Measurements from ENCODE around the gene SLCO4A1. TPM values are rescaled to one million over a fixed set of nuclear protein-coding genes. Genes with fewer than 3 reads are reported as not detected.

The SLCO4A1 gene
- total RNA-seq, 4 donors from 2014 or later, result 1.8 to 51.2 (median 29.9) TPM

GRCh38 chr20:62620625-62621024 lies 21.7 kb upstream of the SLCO4A1 start:
- no peak for TF ChIP-seq CTCF (IDR thresholded peaks at IDR 0.05)
- TF ChIP-seq POLR2A (IDR thresholded peaks at IDR 0.05), result no peak
- Histone ChIP-seq H3K27ac (no peak overlapping the region), H3K36me3 (no peaks in the 10 kb centered on the region), H3K9me3 (no peaks in the 10 kb centered on the region), H3K27me3 (no peaks in the 10 kb centered on the region), H3K4me1 (peaks cover 9 to 12% of the 10 kb centered on the region in 2 donors), H3K4me3 (no peak overlapping the region)
- DNase-seq, result no peak
- intact Hi-C loops (cut with DNase I; ENCODE audit: low total_unique reads), result no loop called here

GRCh38 chr20:62621251-62622110 lies 20.8 kb upstream of the SLCO4A1 start:
- H3K36me3 ChIP-seq, result no peaks in the 10 kb centered on the region
- H3K27ac ChIP-seq, result peak overlapping the region; percentile 85 to 91
- intact Hi-C loops (cut with DNase I; ENCODE audit: low total_unique reads), result no loop called here
- no peaks in the 10 kb centered on the region for H3K27me3 ChIP-seq
- H3K4me1 ChIP-seq, result peaks cover 9 to 12% of the 10 kb centered on the region in 2 donors
- TF ChIP-seq CTCF (IDR thresholded peaks at IDR 0.05), result no peak
- no peak for TF ChIP-seq POLR2A (IDR thresholded peaks at IDR 0.05)
- no peak for DNase-seq
- no peak overlapping the region for H3K4me3 ChIP-seq
- H3K9me3 ChIP-seq, result no peaks in the 10 kb centered on the region

- no peak for TF ChIP-seq POLR2A (IDR thresholded peaks at IDR 0.05)
- no peak for TF ChIP-seq CTCF (IDR thresholded peaks at IDR 0.05)
- Histone ChIP-seq H3K9me3 (no peaks in the 10 kb centered on the region), H3K4me1 (peaks cover 9 to 12% of the 10 kb centered on the region in 2 donors), H3K4me3 (no peak overlapping the region), H3K27ac (peak overlapping the region; percentile 85 to 91), H3K27me3 (no peaks in the 10 kb centered on the region), H3K36me3 (no peaks in the 10 kb centered on the region)
- intact Hi-C loops (cut with DNase I; ENCODE audit: low total_unique reads), result no loop called here
- DNase-seq, result no peak
Measured at GRCh38 chr20:62622178-62622876, 20.0 kb upstream of the SLCO4A1 start.

- no peak overlapping the region for H3K4me3 ChIP-seq
- intact Hi-C loops (cut with DNase I; ENCODE audit: low total_unique reads), result no loop called here
Measured at GRCh38 chr20:62622877-62623487, 19.3 kb upstream of the SLCO4A1 start.

More at GRCh38 chr20:62622877-62623487, 19.3 kb upstream of the SLCO4A1 start:
- DNase-seq, result no peak
- H3K27ac ChIP-seq, result peak overlapping the region; percentile 85 to 91
- H3K4me1 ChIP-seq, result peaks cover 9 to 12% of the 10 kb centered on the region in 2 donors
- H3K9me3 ChIP-seq, result no peaks in the 10 kb centered on the region
- no peaks in the 10 kb centered on the region for H3K27me3 ChIP-seq
- TF ChIP-seq POLR2A (IDR thresholded peaks at IDR 0.05) (no peak), CTCF (IDR thresholded peaks at IDR 0.05) (no peak)
- H3K36me3 ChIP-seq, result no peaks in the 10 kb centered on the region

All from uterus (tissue), 4 donors.